ENCODE data around the gene SUPT5H. TPM values are rescaled to one million over a fixed set of nuclear protein-coding genes. Genes with fewer than 3 reads are reported as not detected.

SUPT5H gene
- total RNA-seq, 1 experiment from 2014 or later = 158 TPM

DNA sequence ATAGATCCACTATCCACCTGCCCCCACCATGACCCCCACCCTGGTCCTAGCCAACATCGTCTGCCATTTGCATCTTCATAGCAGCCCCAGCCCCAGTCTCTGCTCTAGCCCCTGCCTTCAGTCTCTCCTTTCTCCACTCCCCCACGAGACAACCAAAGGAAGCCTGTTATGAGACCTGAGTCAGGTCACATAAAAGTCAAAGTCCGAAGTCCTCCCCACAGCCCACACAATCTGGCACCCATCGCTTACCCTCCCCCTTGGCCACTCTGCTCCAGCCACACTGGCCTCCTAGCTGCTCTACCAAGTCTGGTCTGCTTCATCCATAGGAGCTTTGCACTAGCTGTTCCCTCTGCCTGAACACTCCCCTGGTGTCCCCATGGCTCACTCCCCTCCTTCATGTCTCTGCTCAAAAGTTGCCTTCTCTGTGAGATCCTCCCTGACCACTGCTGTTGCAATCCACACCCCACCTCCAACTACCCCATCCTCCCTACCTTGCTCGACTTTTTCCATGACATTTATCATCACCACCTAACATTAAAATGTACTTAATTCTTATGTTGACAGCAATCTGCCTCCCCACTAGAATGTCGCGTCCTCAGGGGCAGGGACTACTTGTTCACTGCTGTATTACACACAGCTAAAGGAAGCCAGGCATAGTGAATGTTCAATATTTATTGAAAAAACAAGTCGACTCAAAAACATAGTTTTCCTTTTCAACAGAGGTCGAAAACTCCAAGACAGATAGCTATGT lies 34.1 kb upstream of the SUPT5H start:
- intact Hi-C loops (cut with micrococcal nuclease; ENCODE audit: unreplicated experiment) = loop anchor here (1.0 to 5.0 kb wide), 2 partner anchors 14 to 289 kb away; no protein-coding TSS in a partner anchor
- peak; percentile 56 for DNase-seq

DNA sequence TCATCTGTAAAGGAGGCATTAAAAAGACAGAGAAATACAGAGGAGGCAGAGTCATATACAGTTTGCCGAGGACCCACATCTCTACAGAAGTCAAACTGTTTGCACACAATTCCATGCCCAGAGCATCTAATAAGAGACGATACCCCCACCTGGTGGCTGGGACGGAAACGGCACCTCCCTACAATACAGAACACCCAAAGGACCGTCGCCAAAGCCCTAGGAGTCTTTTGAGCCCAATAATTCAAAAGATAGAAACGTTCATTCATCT lies 33.6 kb upstream of the SUPT5H start:
- H3K4me3 Mint-ChIP-seq (ENCODE audit: low read depth, unreplicated experiment) = peak overlapping the region; percentile 77
- no TSS peak for BruUV-seq (replicated peaks)
- peaks cover 74% of the 10 kb centered on the region for H3K36me3 Mint-ChIP-seq (ENCODE audit: insufficient read depth, unreplicated experiment)

More for the DNA sequence above, 34.1 kb upstream of the SUPT5H start:
- no peaks in the 10 kb centered on the region for H3K9me3 Mint-ChIP-seq (ENCODE audit: low read depth, unreplicated experiment)
- H3K4me1 Mint-ChIP-seq (ENCODE audit: low read depth, unreplicated experiment) = peaks cover 50% of the 10 kb centered on the region
- H3K4me3 Mint-ChIP-seq (ENCODE audit: low read depth, unreplicated experiment) = peak overlapping the region; percentile 77
- BruUV-seq (replicated peaks) = no TSS peak
- H3K36me3 Mint-ChIP-seq (ENCODE audit: insufficient read depth, unreplicated experiment) = peaks cover 79% of the 10 kb centered on the region
- H3K27ac Mint-ChIP-seq (ENCODE audit: unreplicated experiment) = peak overlapping the region; percentile 94
- CTCF ChIA-PET = interaction anchor here (0.6 to 2.3 kb wide), 5 partner anchors 8 to 65 kb away, joined by 3 to 52 read pairs (median 6); partner anchors contain the start of genes MED29 and PAF1
- H3K27me3 Mint-ChIP-seq (ENCODE audit: unreplicated experiment) = no peaks in the 10 kb centered on the region
- TF ChIP-seq, protein P1, sequence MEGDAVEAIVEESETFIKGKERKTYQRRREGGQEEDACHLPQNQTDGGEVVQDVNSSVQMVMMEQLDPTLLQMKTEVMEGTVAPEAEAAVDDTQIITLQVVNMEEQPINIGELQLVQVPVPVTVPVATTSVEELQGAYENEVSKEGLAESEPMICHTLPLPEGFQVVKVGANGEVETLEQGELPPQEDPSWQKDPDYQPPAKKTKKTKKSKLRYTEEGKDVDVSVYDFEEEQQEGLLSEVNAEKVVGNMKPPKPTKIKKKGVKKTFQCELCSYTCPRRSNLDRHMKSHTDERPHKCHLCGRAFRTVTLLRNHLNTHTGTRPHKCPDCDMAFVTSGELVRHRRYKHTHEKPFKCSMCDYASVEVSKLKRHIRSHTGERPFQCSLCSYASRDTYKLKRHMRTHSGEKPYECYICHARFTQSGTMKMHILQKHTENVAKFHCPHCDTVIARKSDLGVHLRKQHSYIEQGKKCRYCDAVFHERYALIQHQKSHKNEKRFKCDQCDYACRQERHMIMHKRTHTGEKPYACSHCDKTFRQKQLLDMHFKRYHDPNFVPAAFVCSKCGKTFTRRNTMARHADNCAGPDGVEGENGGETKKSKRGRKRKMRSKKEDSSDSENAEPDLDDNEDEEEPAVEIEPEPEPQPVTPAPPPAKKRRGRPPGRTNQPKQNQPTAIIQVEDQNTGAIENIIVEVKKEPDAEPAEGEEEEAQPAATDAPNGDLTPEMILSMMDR (IDR thresholded peaks at IDR 0.05; ENCODE audit: unreplicated experiment) = no peak

DNA sequence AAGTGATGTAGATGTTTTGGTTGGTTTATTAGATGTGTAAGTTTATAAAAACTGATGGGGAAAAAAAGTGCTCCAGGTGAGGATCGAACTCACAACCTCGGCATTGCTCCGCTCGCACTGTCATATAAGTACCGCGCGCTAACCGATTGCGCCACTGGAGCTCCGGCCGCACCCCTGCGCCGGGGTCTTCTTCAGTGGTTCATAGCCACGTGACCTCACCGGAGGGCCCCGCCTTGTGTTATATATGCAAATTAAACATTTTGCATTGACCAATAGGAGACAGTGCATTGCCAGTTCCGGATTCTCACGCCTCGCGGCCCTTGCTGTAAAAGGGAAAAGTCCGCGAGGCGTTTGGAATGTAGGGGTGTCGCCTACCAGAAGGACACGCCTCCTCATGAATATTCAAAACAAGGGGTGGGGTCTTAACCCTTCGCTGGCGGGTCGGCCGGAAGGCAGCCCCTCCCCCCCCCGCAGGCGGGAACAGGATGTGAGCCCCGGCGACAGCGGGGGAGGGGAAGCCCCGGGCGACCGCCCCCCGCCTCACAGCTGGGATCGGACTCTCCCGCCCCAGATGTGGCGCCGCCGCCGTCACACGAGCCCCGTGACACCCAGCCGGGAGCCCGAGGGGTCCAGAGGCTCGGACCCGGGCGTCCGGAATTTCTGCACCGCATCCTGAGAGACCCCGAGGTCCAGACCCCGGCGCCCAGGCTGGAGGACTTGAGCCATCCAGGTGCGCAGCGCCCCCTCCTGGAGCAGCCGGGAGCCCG lies 33.1 kb upstream of the SUPT5H start, which contains the start of gene PLEKHG2:
TSS of gene PLEKHG2 (plus strand) at position 570 of the 767 bp plus-strand sequence. CDS start 1,418 bp downstream, outside the sequence.
- peak; percentile 99 for DNase-seq
- Mint-ChIP-seq H3K27ac (ENCODE audit: unreplicated experiment) (peak within 1 kb of the TSS; percentile 94), H3K9me3 (ENCODE audit: low read depth, unreplicated experiment) (no peaks in the 10 kb centered on the region), H3K4me1 (ENCODE audit: low read depth, unreplicated experiment) (peaks cover 45% of the 10 kb centered on the region), H3K4me3 (ENCODE audit: low read depth, unreplicated experiment) (peak within 1 kb of the TSS; percentile 77), H3K36me3 (ENCODE audit: insufficient read depth, unreplicated experiment) (peaks cover 71% of the 10 kb centered on the region), H3K27me3 (ENCODE audit: unreplicated experiment) (no peaks in the 10 kb centered on the region)
- BruUV-seq (replicated peaks) = no TSS peak
- CTCF ChIA-PET = interaction anchor here (0.7 to 2.3 kb wide), 3 partner anchors 9 to 15 kb away, joined by 3 to 52 read pairs (median 10); no protein-coding TSS in a partner anchor
- intact Hi-C loops (cut with micrococcal nuclease; ENCODE audit: unreplicated experiment) = loop anchor here (2.0 to 5.0 kb wide), 2 partner anchors 19 to 290 kb away; no protein-coding TSS in a partner anchor
- TF ChIP-seq, protein P1 (IDR thresholded peaks at IDR 0.05; ENCODE audit: unreplicated experiment) = peak; percentile 93

More for the DNA sequence above, 33.6 kb upstream of the SUPT5H start:
- TF ChIP-seq, protein P1 (IDR thresholded peaks at IDR 0.05; ENCODE audit: unreplicated experiment) = peak; percentile 97
- H3K4me1 Mint-ChIP-seq (ENCODE audit: low read depth, unreplicated experiment) = peaks cover 45% of the 10 kb centered on the region
- no peaks in the 10 kb centered on the region for H3K27me3 Mint-ChIP-seq (ENCODE audit: unreplicated experiment)
- peak; percentile 96 for DNase-seq
- H3K27ac Mint-ChIP-seq (ENCODE audit: unreplicated experiment) = peak overlapping the region; percentile 94
- intact Hi-C loops (cut with micrococcal nuclease; ENCODE audit: unreplicated experiment) = loop anchor here (1.0 to 5.0 kb wide), 3 partner anchors 14 to 289 kb away; no protein-coding TSS in a partner anchor
- no peaks in the 10 kb centered on the region for H3K9me3 Mint-ChIP-seq (ENCODE audit: low read depth, unreplicated experiment)
- CTCF ChIA-PET = interaction anchor here (0.6 to 2.3 kb wide), 5 partner anchors 8 to 66 kb away, joined by 3 to 52 read pairs (median 6); partner anchors contain the start of genes MED29 and PAF1

- peak overlapping the region; percentile 77 for H3K4me3 Mint-ChIP-seq (ENCODE audit: low read depth, unreplicated experiment)
- H3K4me1 Mint-ChIP-seq (ENCODE audit: low read depth, unreplicated experiment) = peaks cover 45% of the 10 kb centered on the region
- H3K9me3 Mint-ChIP-seq (ENCODE audit: low read depth, unreplicated experiment) = no peaks in the 10 kb centered on the region
- CTCF ChIA-PET = interaction anchor here (1.0 to 2.3 kb wide), 2 partner anchors 15 kb away, joined by 5 to 52 read pairs; no protein-coding TSS in a partner anchor
- intact Hi-C loops (cut with micrococcal nuclease; ENCODE audit: unreplicated experiment) = loop anchor here (2.0 to 5.0 kb wide), 2 partner anchors 18 to 291 kb away; no protein-coding TSS in a partner anchor
- TF ChIP-seq, protein P1 (IDR thresholded peaks at IDR 0.05; ENCODE audit: unreplicated experiment) = no peak
- no peak for DNase-seq
- no TSS peak for BruUV-seq (replicated peaks)
- H3K27me3 Mint-ChIP-seq (ENCODE audit: unreplicated experiment) = no peaks in the 10 kb centered on the region
- H3K27ac Mint-ChIP-seq (ENCODE audit: unreplicated experiment) = peak overlapping the region; percentile 94
- peaks cover 71% of the 10 kb centered on the region for H3K36me3 Mint-ChIP-seq (ENCODE audit: insufficient read depth, unreplicated experiment)
Measured at GRCh38 chr19:39412867-39413271, 32.5 kb upstream of the SUPT5H start.
